Measurements from ENCODE around the gene PPP1R27.
A peak's percentile ranks its signal among the peaks of the same experiment; 100 is the strongest.

The PPP1R27 gene

DNA sequence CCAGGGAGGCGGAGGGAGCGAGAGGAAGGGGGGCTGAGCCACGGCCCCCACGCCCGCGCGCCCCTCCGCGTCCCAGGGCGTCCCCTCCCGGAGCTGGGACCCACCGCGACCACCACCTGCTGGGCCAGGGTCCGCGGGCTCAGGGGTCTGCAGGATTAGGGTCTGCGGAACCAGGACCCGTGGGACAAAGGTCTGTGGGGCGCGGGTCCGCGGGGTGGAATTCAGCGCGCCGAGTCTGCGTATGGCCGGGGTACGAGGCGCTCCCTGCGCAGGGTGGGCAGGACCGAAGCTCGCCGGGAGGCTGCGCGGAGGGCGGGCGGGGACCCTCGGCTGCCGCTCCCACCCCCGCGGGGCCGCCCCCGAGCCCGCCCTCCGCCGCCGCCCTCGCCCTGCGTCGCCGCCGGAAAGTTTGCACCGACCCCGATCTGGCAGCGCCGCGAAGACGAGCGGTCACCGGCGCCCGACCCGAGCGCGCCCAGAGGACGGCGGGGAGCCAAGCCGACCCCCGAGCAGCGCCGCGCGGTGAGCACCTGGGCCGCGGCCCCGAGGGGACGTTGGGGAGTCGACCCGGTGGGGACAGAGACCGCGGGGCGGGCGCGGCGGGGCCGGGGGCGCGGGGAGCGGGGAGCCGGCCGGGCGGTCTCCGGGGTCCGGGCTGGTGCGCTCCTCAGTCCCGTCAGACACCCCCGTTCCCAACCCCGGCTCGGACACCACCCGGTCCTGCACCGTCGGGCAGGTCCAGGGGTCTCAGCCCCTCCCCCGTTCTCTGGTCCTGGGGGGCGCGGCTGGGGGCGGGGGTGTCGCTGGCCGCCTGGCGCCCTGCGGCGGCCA lies 30.9 kb downstream of the PPP1R27 start, which contains the start of gene GCGR:
GCGR (plus strand) TSS at position 423 of the 831 bp plus-strand sequence. CDS start 4,869 bp downstream, outside the sequence.
- no peak for DNase-seq

- DNase-seq: no peak
Measured at GRCh38 chr17:81802856-81803643, 31.8 kb downstream of the PPP1R27 start.

DNA sequence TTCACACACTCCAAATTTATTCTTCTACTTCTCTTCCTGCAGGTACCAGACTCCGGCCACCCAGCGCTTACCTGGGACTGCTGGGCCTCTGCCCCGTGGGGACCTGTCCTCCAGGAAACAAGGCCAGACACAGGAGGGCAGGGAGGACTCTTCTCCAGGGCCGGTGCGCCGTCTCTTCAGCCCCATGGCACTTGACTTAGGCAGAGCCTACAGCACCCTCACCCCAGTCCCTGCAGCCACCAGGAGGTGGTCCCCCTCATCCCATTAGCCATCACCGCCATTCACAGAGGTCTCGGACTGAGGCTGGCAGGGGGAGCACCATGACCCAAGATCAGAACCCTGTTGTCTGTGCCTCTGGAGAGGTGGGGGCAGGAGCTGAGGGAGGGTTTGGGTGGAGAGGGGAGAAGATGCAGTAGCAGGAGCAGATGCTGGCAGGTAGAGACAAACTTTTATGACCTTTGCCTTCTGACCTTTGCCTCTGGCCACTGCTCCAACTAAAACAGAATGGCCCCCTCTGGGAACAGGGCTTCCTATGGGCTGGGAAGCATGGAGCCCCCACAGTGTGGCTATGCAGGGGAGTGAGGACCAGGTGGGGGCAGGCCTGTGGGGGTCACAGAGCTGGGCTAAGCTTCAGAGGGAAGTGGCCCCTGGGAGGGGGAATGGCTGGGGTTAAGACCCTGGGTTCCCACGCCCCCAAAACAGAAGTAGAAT lies 32.6 kb downstream of the PPP1R27 start:
- no peak for DNase-seq

DNA sequence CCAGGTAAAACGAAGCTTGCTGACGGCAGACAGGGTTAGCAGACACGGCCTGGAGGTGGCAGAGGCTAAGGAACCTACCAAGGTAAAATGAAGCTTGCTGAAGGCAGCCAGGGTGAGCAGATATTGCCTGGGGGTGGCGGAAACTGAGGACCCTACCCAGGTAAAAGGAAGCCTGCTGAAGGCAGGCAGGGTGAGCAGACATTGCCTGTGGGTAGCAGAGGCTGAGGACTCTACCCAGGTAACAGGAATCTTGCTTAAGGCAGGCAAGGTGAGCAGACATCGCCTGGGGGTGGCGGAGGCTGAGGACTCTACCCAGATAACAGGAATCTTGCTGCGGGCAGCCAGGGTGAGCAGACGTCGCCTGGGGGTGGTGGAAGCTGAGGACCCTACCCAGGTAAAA lies 33.5 kb downstream of the PPP1R27 start:
- DNase-seq: no peak

DNA sequence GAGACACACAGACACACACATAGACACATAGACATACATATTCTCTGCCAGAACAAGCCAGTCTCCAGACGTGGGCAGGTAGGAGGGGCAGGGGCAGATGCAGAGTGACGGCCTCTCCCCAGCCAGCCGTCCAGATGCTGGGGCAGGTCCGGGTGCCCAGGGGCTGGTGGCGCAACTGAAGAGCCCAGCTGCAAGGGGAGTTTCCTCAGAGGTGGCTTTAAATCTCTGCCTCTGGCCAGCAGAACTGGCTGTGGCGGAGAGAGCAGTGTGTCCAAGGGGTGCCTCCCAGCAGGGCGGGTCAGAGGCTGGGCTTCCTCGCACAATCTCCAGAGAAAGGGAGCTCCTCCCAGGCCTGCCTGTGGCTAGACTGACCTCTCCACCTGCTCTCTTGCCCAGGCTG lies 40.3 kb downstream of the PPP1R27 start:
- DNase-seq: no peak

GRCh38 chr17:81794074-81794476 lies 40.8 kb downstream of the PPP1R27 start:
- no peak for DNase-seq

DNA sequence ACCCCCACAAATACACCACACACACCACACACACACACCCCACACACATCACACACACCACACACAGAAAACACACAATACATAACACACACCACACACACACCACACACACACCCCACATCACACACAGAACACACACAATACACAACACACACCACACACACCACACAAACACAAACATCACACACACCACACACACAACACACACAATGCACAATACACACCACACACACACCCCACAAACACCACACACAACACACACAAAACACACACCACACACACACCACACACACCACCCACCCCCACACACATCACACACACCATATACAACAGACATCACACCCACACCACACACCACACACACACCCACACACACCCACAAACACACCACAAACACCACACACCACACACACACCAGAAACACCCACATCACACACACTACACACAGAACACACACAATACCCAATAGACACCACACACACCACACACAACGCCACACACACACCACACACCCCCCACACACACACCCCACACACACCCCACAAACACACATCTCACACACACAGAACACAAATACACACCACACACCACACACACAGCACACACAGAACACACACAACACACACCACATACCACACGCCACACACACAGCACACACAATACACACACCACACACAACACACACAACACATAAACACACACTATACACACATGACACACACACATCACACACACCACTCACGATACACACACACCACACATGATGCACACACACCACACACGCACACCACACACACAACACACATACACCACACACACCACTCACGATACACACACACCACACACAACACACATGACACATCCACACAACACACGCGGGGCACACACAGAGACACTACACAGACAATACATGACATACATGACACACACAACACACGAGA lies 41.9 kb downstream of the PPP1R27 start:
- peak in 1 of 5 experiments; percentile 26 for DNase-seq

Measured in T-helper 2 cell (primary cell).